IMR-90 (cell line): ENCODE results near the gene CLBA1. TPM values are rescaled to one million over a fixed set of nuclear protein-coding genes. Genes with fewer than 3 reads are reported as not detected.

Experiments used
- ATAC-seq: fragments of 200-7000 bp; cut with Tn5 transposase; 2 replicates; pipeline ENCODE4 v1.9.1; 2020; ENCODE audit warnings: low read depth, mild to moderate bottlenecking, moderate library complexity
- BruUV-seq: library from RNA; stranded (reverse); fragments of 400-500 nt; replicated peaks from 2 replicates; lab custom pipeline; 2021; lab: Mats Ljungman, UMichigan
- CTCF ChIA-PET: fragments of 300-600 bp; formaldehyde crosslinking; extraction: SDS; loops from one replicate; lab custom pipeline; 2021; ENCODE audit warnings: antibody characterized with exemption; lab: Yijun Ruan, JAX
- POLR2A ChIA-PET: fragments of 300-600 bp; sonication (Branson Sonifier 250); formaldehyde crosslinking; loops from one replicate; lab custom pipeline; 2022; ENCODE audit warnings: antibody characterized with exemption; ENCODE audit not compliant: unreplicated experiment; lab: Charles Lee
- DNase-seq: peaks from one replicate; pipeline ENCODE4 v3.0.0; 2013
- H2AFZ ChIP-seq: replicated peaks from 2 replicates; pipeline ENCODE3; 2013; ENCODE audit warnings: low read length, mild to moderate bottlenecking; ENCODE audit not compliant: poor library complexity
- H2AK5ac ChIP-seq: 2 replicates; pipeline ENCODE4 v1.6.1; 2013; ENCODE audit warnings: low read depth, low read length, inconsistent platforms
- H2AK9ac ChIP-seq: replicated peaks from 2 replicates; pipeline ENCODE3; 2013; ENCODE audit warnings: mild to moderate bottlenecking, low read depth, low read length, moderate library complexity; ENCODE audit not compliant: poor library complexity
- H2BK120ac ChIP-seq: 2 replicates; pipeline ENCODE4 v1.6.1; 2013; ENCODE audit warnings: low read depth, low read length, inconsistent platforms
- H2BK15ac ChIP-seq: 3 replicates; pipeline ENCODE4 v1.6.1; 2013; ENCODE audit warnings: low read depth, low read length, inconsistent platforms
- H2BK20ac ChIP-seq: 2 replicates; pipeline ENCODE4 v1.6.1; 2013; ENCODE audit warnings: low read depth, mild to moderate bottlenecking, inconsistent platforms, low read length, moderate library complexity
- H2BK5ac ChIP-seq: 2 replicates; pipeline ENCODE4 v1.6.1; 2013; ENCODE audit warnings: mild to moderate bottlenecking, low read depth, low read length, inconsistent platforms; ENCODE audit not compliant: poor library complexity, severe bottlenecking
- H3K14ac ChIP-seq: replicated peaks from 2 replicates; pipeline ENCODE4 v1.6.1; 2013; ENCODE audit warnings: low read depth, low read length, inconsistent platforms
- H3K18ac ChIP-seq: 2 replicates; pipeline ENCODE4 v1.6.1; 2013; ENCODE audit warnings: low read depth, low read length, control low read depth
- H3K23ac ChIP-seq: 2 replicates; pipeline ENCODE4 v1.6.1; 2013; ENCODE audit warnings: low read depth, low read length, inconsistent platforms
- H3K27ac ChIP-seq: 2 replicates; pipeline ENCODE4 v1.5.1; 2013; ENCODE audit warnings: mild to moderate bottlenecking, control low read depth, low read length; ENCODE audit not compliant: insufficient read depth
- H3K27me3 ChIP-seq: 2 replicates; pipeline ENCODE4 v1.6.1; 2013; ENCODE audit warnings: low read length; ENCODE audit not compliant: control insufficient read depth, insufficient read depth
- H3K36me3 ChIP-seq: 2 replicates; pipeline ENCODE4 v1.6.1; 2013; ENCODE audit warnings: low read length, mixed read lengths; ENCODE audit not compliant: control insufficient read depth, insufficient read depth
- H3K4ac ChIP-seq: 2 replicates; pipeline ENCODE4 v1.6.1; 2013; ENCODE audit warnings: low read depth, low read length, inconsistent platforms
- H3K4me1 ChIP-seq: 2 replicates; pipeline ENCODE4 v1.6.1; 2013; ENCODE audit warnings: low read length, mixed read lengths; ENCODE audit not compliant: control insufficient read depth, insufficient read depth
- H3K4me2 ChIP-seq: 2 replicates; pipeline ENCODE4 v1.6.1; 2013; ENCODE audit warnings: low read depth, mild to moderate bottlenecking, control low read depth, low read length, moderate library complexity
- H3K4me3 ChIP-seq: 2 replicates; pipeline ENCODE4 v1.5.1; 2013; ENCODE audit warnings: low read depth, mild to moderate bottlenecking, control low read depth, low read length, moderate library complexity; ENCODE audit not compliant: insufficient read depth
- H3K56ac ChIP-seq: 2 replicates; pipeline ENCODE4 v1.6.1; 2013; ENCODE audit warnings: low read length, inconsistent platforms; ENCODE audit not compliant: insufficient read depth; ENCODE audit errors: extremely low read depth
- H3K79me1 ChIP-seq, 2 experiments: 2 replicates each; pipeline ENCODE4 v1.6.1; 2013; ENCODE audit warnings: low read length in 2 of 2, inconsistent platforms in 1 of 2, low read depth in 1 of 2
- H3K9ac ChIP-seq: 2 replicates; pipeline ENCODE4 v1.6.1; 2013; ENCODE audit warnings: low read depth, low read length, control low read depth
- H3K9me1 ChIP-seq: 2 replicates; pipeline ENCODE4 v1.6.1; 2013; ENCODE audit warnings: low read length, inconsistent platforms; ENCODE audit not compliant: insufficient read depth
- H3K9me3 ChIP-seq: 2 replicates; pipeline ENCODE4 v1.6.1; 2013; ENCODE audit warnings: low read length; ENCODE audit not compliant: control insufficient read depth, insufficient read depth
- H4K20me1 ChIP-seq: 2 replicates; pipeline ENCODE4 v1.6.1; 2013; ENCODE audit warnings: low read length, inconsistent platforms; ENCODE audit not compliant: insufficient read depth
- H4K5ac ChIP-seq: 2 replicates; pipeline ENCODE4 v1.6.1; 2013; ENCODE audit warnings: mild to moderate bottlenecking, low read depth, low read length, control low read depth
- H4K8ac ChIP-seq, 2 experiments: 2 replicates each; pipeline ENCODE4 v1.6.1; 2013; ENCODE audit warnings: low read depth in 2 of 2, low read length in 2 of 2, control low read depth in 1 of 2, inconsistent platforms in 1 of 2
- H4K91ac ChIP-seq: 2 replicates; pipeline ENCODE4 v1.6.1; 2013; ENCODE audit warnings: low read depth, low read length, inconsistent platforms; ENCODE audit not compliant: insufficient read depth
- CHD1 ChIP-seq: IDR thresholded peaks from 2 replicates; pipeline ENCODE4 v1.6.1; 2012; ENCODE audit warnings: low read depth, low read length, improper control_type of control experiment
- POLR2A ChIP-seq: IDR thresholded peaks from 2 replicates; pipeline ENCODE4 v1.6.1; 2012; ENCODE audit warnings: mild to moderate bottlenecking, low read depth, low read length
- WGBS, 2 experiments: methylation state at CpG; one replicate each; pipeline versions ENCODE4 v1.1.5 to v1.1.7; 2013; ENCODE audit warnings: missing lambda C conversion rate in 2 of 2; ENCODE audit not compliant: insufficient read length in 1 of 2; ENCODE audit errors: extremely low coverage in 2 of 2; 5-methylcytosine and 5-hydroxymethylcytosine counted together
- dilution Hi-C: fragments of 300-500 bp; cut with HindIII; formaldehyde crosslinking; loops from one replicate; pipeline ENCODE4 v1.14.3; 2018; ENCODE audit warnings: low sequenced_read_pairs; ENCODE audit not compliant: unreplicated experiment
- in situ Hi-C: fragments of 300-500 bp; cut with MboI; formaldehyde crosslinking; loops from 3 replicates; pipeline ENCODE4 v1.14.3; 2019; ENCODE audit warnings: low sequenced_read_pairs, inconsistent platforms, mixed read lengths
- intact Hi-C: fragments of 100-400 bp; cut with micrococcal nuclease; formaldehyde crosslinking; loops from 2 replicates; pipeline ENCODE4 v1.10.0; 2022
- polyA plus RNA-seq, 3 experiments: library from polyadenylated mRNA; depleted of rRNA; stranded (reverse); fragments of >200 nt; gene quantifications; 2 replicates each; pipeline ENCODE4 v1.2.3, GENCODE V29; 2012; ENCODE audit warnings: low replicate concordance in 1 of 3
- total RNA-seq: library from RNA; depleted of rRNA; stranded (reverse); fragments of >200 nt; gene quantifications from 2 replicates; pipeline ENCODE4 v1.2.3, GENCODE V29; 2012

The CLBA1 gene
- total and polyA plus RNA-seq, 2 of the 4 experiments (the other 2 are of a cell fraction) = 2.7 to 6.2 TPM

DNA sequence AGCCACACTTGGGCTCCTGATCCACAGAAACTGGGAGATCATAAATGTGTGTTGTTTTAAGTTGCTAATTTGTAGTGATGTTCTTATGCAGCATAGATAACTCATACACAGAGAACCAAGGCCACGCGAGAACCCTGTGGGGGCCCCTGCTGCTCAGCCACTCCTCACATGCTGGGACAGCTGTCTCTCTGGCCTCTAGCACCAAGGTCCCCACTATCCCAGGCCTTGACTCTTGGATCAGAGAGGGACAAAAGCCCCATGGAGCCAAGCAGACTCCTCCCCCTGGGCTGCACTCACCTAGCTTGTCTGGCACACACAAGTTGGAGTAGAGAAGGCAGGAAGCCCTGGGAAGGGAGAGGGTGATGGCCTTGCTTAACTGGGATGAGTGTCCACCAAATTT is 49.6 kb upstream of the CLBA1 start:
- Histone ChIP-seq H3K36me3 (no peaks in the 10 kb centered on the region), H2BK5ac (no peak overlapping the region), H4K91ac (no peak overlapping the region), H3K9me3 (no peaks in the 10 kb centered on the region), H4K8ac (no peak overlapping the region), H3K4ac (no peak overlapping the region), H3K4me3 (no peak overlapping the region), H2BK15ac (no peak overlapping the region), H3K9me1 (no peaks in the 10 kb centered on the region), H3K27ac (no peak overlapping the region), H3K9ac (no peak overlapping the region), H3K14ac (no peak overlapping the region), H2BK20ac (no peak overlapping the region), H4K20me1 (no peaks in the 10 kb centered on the region), H3K4me1 (peaks cover 2% of the 10 kb centered on the region; the same call in 1 of the 2 replicates), H3K56ac (no peak overlapping the region), H3K23ac (no peak overlapping the region), H3K18ac (no peak overlapping the region), H2AFZ (no peak overlapping the region), H3K79me1 (no peaks in the 10 kb centered on the region), H2BK120ac (no peak overlapping the region), H3K4me2 (no peak overlapping the region), H4K5ac (no peak overlapping the region), H2AK5ac (no peak overlapping the region), H2AK9ac (no peak overlapping the region), H3K27me3 (peaks cover 58% of the 10 kb centered on the region)
- intact Hi-C loops (no loop called here), dilution Hi-C loops (loop anchor here (10.0 kb wide), 1 partner anchor 119 kb away; no protein-coding TSS in a partner anchor), in situ Hi-C loops (loop anchor here (5.0 kb wide), 1 partner anchor 36 kb away; no protein-coding TSS in a partner anchor)
- DNase-seq (no peak), ATAC-seq (no peak)
- TF ChIP-seq POLR2A (no peak), CHD1 (no peak)
- ChIA-PET POLR2A (no interaction called here), CTCF (no interaction called here)
- no CpG with 5 or more reads among the region's 2 CpGs for WGBS, 2 experiments
- no TSS peak for BruUV-seq
